Peyer's patch (tissue), 4 donors: ENCODE results near the gene AAR2.

Source experiments
- CTCF ChIP-seq, 6 experiments: fragments of 450-650 bp in 4 of 6; fragments of 200-600 bp in 2 of 6; sonication (generic) in 1 of 6; IDR thresholded peaks; one replicate each; pipeline ENCODE4 v1.5.1; 2017 to 2019; ENCODE audit warnings: antibody characterized with exemption in 6 of 6, mild to moderate bottlenecking in 3 of 6, moderate library complexity in 1 of 6
- POLR2A ChIP-seq, 2 donors: fragments of 450-650 bp; IDR thresholded peaks; one replicate each; pipeline ENCODE4 v1.5.1; 2017; ENCODE audit warnings: antibody characterized with exemption in 2 of 2, mild to moderate bottlenecking in 2 of 2, moderate library complexity in 2 of 2

GRCh38 chr20:36305602-36306551 lies 69.6 kb downstream of the AAR2 start, which contains the start of gene DLGAP4:
- TF ChIP-seq CTCF (IDR thresholded peaks at IDR 0.05) = no peak
- TF ChIP-seq POLR2A (IDR thresholded peaks at IDR 0.05) = no peak
